Measurements from ENCODE around the gene MACROD2.

GRCh38 chr20:15336011-15336410 is 1340.7 kb downstream of the MACROD2 start:
- TF ChIP-seq, protein P1, sequence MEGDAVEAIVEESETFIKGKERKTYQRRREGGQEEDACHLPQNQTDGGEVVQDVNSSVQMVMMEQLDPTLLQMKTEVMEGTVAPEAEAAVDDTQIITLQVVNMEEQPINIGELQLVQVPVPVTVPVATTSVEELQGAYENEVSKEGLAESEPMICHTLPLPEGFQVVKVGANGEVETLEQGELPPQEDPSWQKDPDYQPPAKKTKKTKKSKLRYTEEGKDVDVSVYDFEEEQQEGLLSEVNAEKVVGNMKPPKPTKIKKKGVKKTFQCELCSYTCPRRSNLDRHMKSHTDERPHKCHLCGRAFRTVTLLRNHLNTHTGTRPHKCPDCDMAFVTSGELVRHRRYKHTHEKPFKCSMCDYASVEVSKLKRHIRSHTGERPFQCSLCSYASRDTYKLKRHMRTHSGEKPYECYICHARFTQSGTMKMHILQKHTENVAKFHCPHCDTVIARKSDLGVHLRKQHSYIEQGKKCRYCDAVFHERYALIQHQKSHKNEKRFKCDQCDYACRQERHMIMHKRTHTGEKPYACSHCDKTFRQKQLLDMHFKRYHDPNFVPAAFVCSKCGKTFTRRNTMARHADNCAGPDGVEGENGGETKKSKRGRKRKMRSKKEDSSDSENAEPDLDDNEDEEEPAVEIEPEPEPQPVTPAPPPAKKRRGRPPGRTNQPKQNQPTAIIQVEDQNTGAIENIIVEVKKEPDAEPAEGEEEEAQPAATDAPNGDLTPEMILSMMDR (IDR thresholded peaks at IDR 0.05), result no peak
- TF ChIP-seq POLR2A (IDR thresholded peaks at IDR 0.05), result no peak
- no peak for TF ChIP-seq EP300 (IDR thresholded peaks at IDR 0.05)

Measured in ovary (tissue), 3 donors.